SHP77 treated with DMSO at 0.1 percent for 48 hours (cell line): ENCODE data around the gene SLC38A3.
"Not testable (repeated sequence)": the region's sequence is repeated elsewhere in the genome, so short reads cannot be mapped to it uniquely, and the experiment has no call there.

Source experiments
- DNase-seq: peaks from one replicate; lab custom pipeline; 2025; lab: John Stamatoyannopoulos, UW

The SLC38A3 gene

GRCh38 chr3:50210510-50211367 lies 5.7 kb downstream of the SLC38A3 start:
- DNase-seq: no peak

- not testable (repeated sequence) for DNase-seq
Observed at GRCh38 chr3:50211368-50211717, 6.3 kb downstream of the SLC38A3 start.

- DNase-seq: no peak
Observed at GRCh38 chr3:50211930-50212329, 6.9 kb downstream of the SLC38A3 start.

- no peak for DNase-seq
Observed at GRCh38 chr3:50212502-50212901, 7.4 kb downstream of the SLC38A3 start.

- DNase-seq: no peak
Observed at GRCh38 chr3:50212971-50213370, 7.9 kb downstream of the SLC38A3 start.

GRCh38 chr3:50213373-50213772 lies 8.3 kb downstream of the SLC38A3 start:
- no peak for DNase-seq

GRCh38 chr3:50214824-50215223 lies 9.8 kb downstream of the SLC38A3 start:
- DNase-seq: no peak

- no peak for DNase-seq
Observed at GRCh38 chr3:50215529-50215928, 10.5 kb downstream of the SLC38A3 start.

- no peak for DNase-seq
Observed at GRCh38 chr3:50217681-50218080, 12.6 kb downstream of the SLC38A3 start.

GRCh38 chr3:50218448-50218847 lies 13.4 kb downstream of the SLC38A3 start:
- DNase-seq: no peak

- no peak for DNase-seq
Observed at GRCh38 chr3:50219285-50219684, 14.2 kb downstream of the SLC38A3 start.

- no peak for DNase-seq
Observed at GRCh38 chr3:50220109-50220508, 15.0 kb downstream of the SLC38A3 start.

GRCh38 chr3:50221051-50221410 lies 16.0 kb downstream of the SLC38A3 start:
- no peak for DNase-seq

- no peak for DNase-seq
Observed at GRCh38 chr3:50221411-50222168, 16.5 kb downstream of the SLC38A3 start.

GRCh38 chr3:50222169-50222528 lies 17.1 kb downstream of the SLC38A3 start:
- no peak for DNase-seq

- no peak for DNase-seq
Observed at GRCh38 chr3:50224639-50225038, 19.6 kb downstream of the SLC38A3 start.

- DNase-seq: no peak
Observed at GRCh38 chr3:50226888-50227389, 21.9 kb downstream of the SLC38A3 start.

- peak; percentile 55 for DNase-seq
Observed at GRCh38 chr3:50227390-50228183, 22.5 kb downstream of the SLC38A3 start.

- not testable (repeated sequence) for DNase-seq
Observed at GRCh38 chr3:50228184-50228763, 23.2 kb downstream of the SLC38A3 start.

GRCh38 chr3:50229490-50229889 lies 24.4 kb downstream of the SLC38A3 start:
- DNase-seq: no peak

- no peak for DNase-seq
Observed at GRCh38 chr3:50230104-50230793, 25.2 kb downstream of the SLC38A3 start.

GRCh38 chr3:50230794-50231125 lies 25.7 kb downstream of the SLC38A3 start:
- no peak for DNase-seq
